ENCODE measurements around the gene EFCC1. TPM values are rescaled to one million over a fixed set of nuclear protein-coding genes. Genes with fewer than 3 reads are reported as not detected.
A peak's percentile ranks its signal among the peaks of the same experiment; 100 is the strongest.

The EFCC1 gene
- total RNA-seq, 1 donor from 2014 or later = under 0.01 TPM

- H3K4me3 ChIP-seq (ENCODE audit: low read depth, low read length) = no peak overlapping the region
- H3K27me3 ChIP-seq (ENCODE audit: control insufficient read depth, insufficient read depth, low read length) = peaks cover 5% of the 10 kb centered on the region
- TF ChIP-seq CTCF (IDR thresholded peaks at IDR 0.05; ENCODE audit: insufficient read depth, low read length, severe bottlenecking) = no peak
- no peak for DNase-seq (ENCODE audit: low read depth)
- H3K36me3 ChIP-seq (ENCODE audit: control insufficient read depth, insufficient read depth, low read length) = no peaks in the 10 kb centered on the region
- FAIRE-seq = no peak
Measured at GRCh38 chr3:129050556-129051295, 49.6 kb downstream of the EFCC1 start.

- FAIRE-seq (no peak), DNase-seq (ENCODE audit: low read depth) (peak; percentile 14)
- H3K27me3 ChIP-seq (ENCODE audit: control insufficient read depth, insufficient read depth, low read length) = no peaks in the 10 kb centered on the region
- no peaks in the 10 kb centered on the region for H3K36me3 ChIP-seq (ENCODE audit: control insufficient read depth, insufficient read depth, low read length)
- no peak for TF ChIP-seq CTCF (IDR thresholded peaks at IDR 0.05; ENCODE audit: insufficient read depth, low read length, severe bottlenecking)
- no peak overlapping the region for H3K4me3 ChIP-seq (ENCODE audit: low read depth, low read length)
Measured at GRCh38 chr3:129051871-129052340, 50.8 kb downstream of the EFCC1 start.

GRCh38 chr3:129052675-129053074 lies 51.6 kb downstream of the EFCC1 start:
- no peak for TF ChIP-seq CTCF (IDR thresholded peaks at IDR 0.05; ENCODE audit: insufficient read depth, low read length, severe bottlenecking)

GRCh38 chr3:129054605-129055104 lies 53.6 kb downstream of the EFCC1 start:
- Histone ChIP-seq H3K27me3 (ENCODE audit: control insufficient read depth, insufficient read depth, low read length) (no peaks in the 10 kb centered on the region), H3K4me3 (ENCODE audit: low read depth, low read length) (no peak overlapping the region), H3K36me3 (ENCODE audit: control insufficient read depth, insufficient read depth, low read length) (no peaks in the 10 kb centered on the region)
- TF ChIP-seq CTCF (IDR thresholded peaks at IDR 0.05; ENCODE audit: insufficient read depth, low read length, severe bottlenecking) = no peak
- no peak for DNase-seq (ENCODE audit: low read depth)
- no peak for FAIRE-seq

More at GRCh38 chr3:129052675-129053074, 51.6 kb downstream of the EFCC1 start:
- H3K36me3 ChIP-seq (ENCODE audit: control insufficient read depth, insufficient read depth, low read length) = no peaks in the 10 kb centered on the region
- FAIRE-seq = no peak
- H3K4me3 ChIP-seq (ENCODE audit: low read depth, low read length) = no peak overlapping the region
- H3K27me3 ChIP-seq (ENCODE audit: control insufficient read depth, insufficient read depth, low read length) = no peaks in the 10 kb centered on the region
- DNase-seq (ENCODE audit: low read depth) = no peak

- Histone ChIP-seq H3K27me3 (ENCODE audit: control insufficient read depth, insufficient read depth, low read length) (no peaks in the 10 kb centered on the region), H3K4me3 (ENCODE audit: low read depth, low read length) (no peak overlapping the region), H3K36me3 (ENCODE audit: control insufficient read depth, insufficient read depth, low read length) (no peaks in the 10 kb centered on the region)
- no peak for DNase-seq (ENCODE audit: low read depth)
- TF ChIP-seq CTCF (IDR thresholded peaks at IDR 0.05; ENCODE audit: insufficient read depth, low read length, severe bottlenecking) = no peak
- no peak for FAIRE-seq
Measured at GRCh38 chr3:129056451-129057173, 55.5 kb downstream of the EFCC1 start.
